SK-N-SH treated with all-trans-retinoic acid at 6 μM for 48 hours (cell line): Measurements from ENCODE around the gene MARCHF9.

Experiments
- ATAC-seq: fragments of 200-7000 bp; cut with Tn5 transposase; 3 replicates; pipeline ENCODE4 v1.9.1; 2020; ENCODE audit warnings: mild to moderate bottlenecking, moderate library complexity
- BACH2 ChIP-seq: fragments of 250-450 bp; sonication (Bioruptor Pico); IDR thresholded peaks from 2 replicates; pipeline ENCODE4 v1.9.0; 2021; ENCODE audit warnings: mild to moderate bottlenecking, borderline replicate concordance
- CREB5 ChIP-seq: fragments of 250-450 bp; sonication (Bioruptor Pico); IDR thresholded peaks from 2 replicates; pipeline ENCODE4 v1.5.1; 2020; ENCODE audit warnings: low read depth, mild to moderate bottlenecking, moderate library complexity
- CSDC2 ChIP-seq: fragments of 250-450 bp; sonication (Bioruptor Pico); IDR thresholded peaks from 2 replicates; pipeline ENCODE4 v1.5.0; 2020; ENCODE audit warnings: mild to moderate bottlenecking, moderate library complexity
- CSRNP3 ChIP-seq: fragments of 250-450 bp; sonication (Bioruptor Pico); IDR thresholded peaks from 2 replicates; pipeline ENCODE4 v1.5.1; 2021; ENCODE audit warnings: mild to moderate bottlenecking, moderate library complexity
- ESRRG ChIP-seq: fragments of 250-450 bp; sonication (Bioruptor Pico); IDR thresholded peaks from 2 replicates; pipeline ENCODE4 v1.6.1; 2021; ENCODE audit warnings: mild to moderate bottlenecking
- GLIS3 ChIP-seq: fragments of 250-450 bp; sonication (Bioruptor Pico); IDR thresholded peaks from 2 replicates; pipeline ENCODE4 v1.5.0; 2020; ENCODE audit warnings: mild to moderate bottlenecking, moderate library complexity
- ISL1 ChIP-seq: fragments of 250-450 bp; sonication (Bioruptor Pico); IDR thresholded peaks from 2 replicates; pipeline ENCODE4 v2.1.2; 2022; ENCODE audit warnings: mild to moderate bottlenecking, moderate library complexity
- OSR1 ChIP-seq: fragments of 250-450 bp; sonication (Bioruptor Pico); IDR thresholded peaks from 2 replicates; pipeline ENCODE4 v1.8.0; 2022; ENCODE audit warnings: moderate library complexity, mild to moderate bottlenecking, inconsistent platforms
- PPARA ChIP-seq: fragments of 250-450 bp; sonication (Bioruptor Pico); IDR thresholded peaks from 2 replicates; pipeline ENCODE4 v1.5.0; 2020; ENCODE audit warnings: mild to moderate bottlenecking, borderline replicate concordance
- RARB ChIP-seq: fragments of 250-450 bp; sonication (Bioruptor Pico); IDR thresholded peaks from 2 replicates; pipeline ENCODE4 v1.8.0; 2021; ENCODE audit warnings: mild to moderate bottlenecking, moderate library complexity
- TCF4 ChIP-seq: fragments of 250-450 bp; sonication (Bioruptor Pico); IDR thresholded peaks from 2 replicates; pipeline ENCODE4 v1.8.0; 2021; ENCODE audit warnings: mild to moderate bottlenecking, moderate library complexity, borderline replicate concordance
- ZC3H10 ChIP-seq: fragments of 250-450 bp; sonication (Bioruptor Pico); IDR thresholded peaks from 2 replicates; pipeline ENCODE4 v1.5.1; 2021; ENCODE audit warnings: mild to moderate bottlenecking, moderate library complexity
- ZFP30 ChIP-seq: fragments of 450-650 bp; formaldehyde crosslinking; IDR thresholded peaks from 2 replicates; pipeline ENCODE4 v1.5.0; 2022; ENCODE audit warnings: mild to moderate bottlenecking, moderate library complexity
- ZNF565 ChIP-seq: fragments of 450-650 bp; formaldehyde crosslinking; conservative IDR thresholded peaks from 2 replicates; pipeline ENCODE4 v1.5.0; 2020; ENCODE audit warnings: low read depth, mild to moderate bottlenecking, moderate library complexity
- ZNF70 ChIP-seq: fragments of 450-650 bp; formaldehyde crosslinking; IDR thresholded peaks from 2 replicates; pipeline ENCODE4 v1.5.0; 2020; ENCODE audit warnings: mild to moderate bottlenecking, moderate library complexity
- ZNF8 ChIP-seq: fragments of 450-650 bp; formaldehyde crosslinking; IDR thresholded peaks from 2 replicates; pipeline ENCODE4 v1.5.0; 2020; ENCODE audit warnings: mild to moderate bottlenecking, moderate library complexity
- TF ChIP-seq, protein P1 (sequence below): fragments of 250-450 bp; sonication (Bioruptor Pico); IDR thresholded peaks from 2 replicates; pipeline ENCODE4 v1.8.0; 2021; ENCODE audit warnings: low read depth, mild to moderate bottlenecking, moderate library complexity, borderline replicate concordance
- TF ChIP-seq, protein P2 (sequence below): fragments of 250-450 bp; sonication (Bioruptor Pico); IDR thresholded peaks from 2 replicates; pipeline ENCODE4 v1.5.0; 2020; ENCODE audit warnings: mild to moderate bottlenecking, moderate library complexity

MARCHF9 gene

DNA sequence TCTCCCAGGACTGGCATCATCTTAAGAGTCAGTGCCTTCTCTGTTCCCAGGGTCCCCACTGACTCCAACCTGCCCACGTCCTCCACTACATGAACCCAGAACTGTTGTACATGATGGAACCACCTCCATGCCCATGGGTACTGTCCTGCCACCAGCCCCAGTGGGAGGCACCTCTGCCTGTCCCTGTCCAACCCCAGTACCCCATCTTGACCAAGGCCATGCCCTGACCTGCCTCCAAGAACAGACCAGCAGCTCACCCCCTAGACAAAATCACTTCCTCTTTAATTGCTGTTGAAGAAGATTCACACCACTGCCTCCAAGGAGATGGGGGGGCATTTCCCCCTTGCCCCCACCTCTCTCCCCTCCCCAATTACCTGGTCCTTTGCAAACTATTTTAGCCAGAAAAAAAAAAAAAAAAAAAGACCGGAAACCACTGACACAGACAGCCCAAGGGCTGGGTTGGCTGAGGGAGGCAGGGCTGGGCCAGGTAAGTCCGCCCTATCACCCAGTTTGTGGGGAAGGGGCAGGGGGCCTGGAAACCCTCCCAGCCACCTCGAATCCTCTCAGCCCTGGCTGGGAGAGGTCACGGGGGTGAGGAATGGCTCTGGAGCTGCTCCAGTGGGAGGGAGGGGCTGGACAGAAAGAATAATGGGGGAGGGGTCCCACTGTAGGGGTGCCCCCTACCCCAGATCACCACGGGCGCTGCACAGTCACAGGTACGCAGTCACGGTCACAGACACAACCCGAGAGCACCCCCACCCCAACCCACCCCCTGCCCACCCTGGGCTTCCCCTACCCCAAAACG is 29.8 kb upstream of the MARCHF9 start (continued):
- TF ChIP-seq, protein P1, sequence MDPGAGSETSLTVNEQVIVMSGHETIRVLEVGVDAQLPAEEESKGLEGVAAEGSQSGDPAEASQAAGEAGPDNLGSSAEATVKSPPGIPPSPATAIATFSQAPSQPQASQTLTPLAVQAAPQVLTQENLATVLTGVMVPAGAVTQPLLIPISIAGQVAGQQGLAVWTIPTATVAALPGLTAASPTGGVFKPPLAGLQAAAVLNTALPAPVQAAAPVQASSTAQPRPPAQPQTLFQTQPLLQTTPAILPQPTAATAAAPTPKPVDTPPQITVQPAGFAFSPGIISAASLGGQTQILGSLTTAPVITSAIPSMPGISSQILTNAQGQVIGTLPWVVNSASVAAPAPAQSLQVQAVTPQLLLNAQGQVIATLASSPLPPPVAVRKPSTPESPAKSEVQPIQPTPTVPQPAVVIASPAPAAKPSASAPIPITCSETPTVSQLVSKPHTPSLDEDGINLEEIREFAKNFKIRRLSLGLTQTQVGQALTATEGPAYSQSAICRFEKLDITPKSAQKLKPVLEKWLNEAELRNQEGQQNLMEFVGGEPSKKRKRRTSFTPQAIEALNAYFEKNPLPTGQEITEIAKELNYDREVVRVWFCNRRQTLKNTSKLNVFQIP, result no peak
- no peak for TF ChIP-seq ZNF565 (CRISPR knock-in tag)
- no peak for TF ChIP-seq TCF4 (CRISPR knock-in tag)
- no peak for TF ChIP-seq GLIS3

DNA sequence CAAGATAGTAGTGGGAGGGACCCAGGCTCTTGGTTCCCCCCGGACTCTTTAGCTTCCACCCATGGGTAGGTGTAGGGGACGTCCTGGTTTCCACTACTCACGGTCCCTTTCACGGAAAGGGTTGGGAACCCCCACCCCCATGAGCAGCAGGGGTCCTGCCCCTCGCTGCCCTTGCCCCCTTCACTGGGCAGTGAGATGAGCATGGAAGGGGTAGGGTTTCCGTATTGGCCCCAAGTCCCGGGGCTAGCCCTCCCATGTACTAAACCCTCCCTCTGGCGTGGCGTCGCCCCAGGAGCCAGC is 29.1 kb upstream of the MARCHF9 start:
- ATAC-seq, result no peak
- TF ChIP-seq ZC3H10 (CRISPR knock-in tag) (no peak), TCF4 (CRISPR knock-in tag) (no peak), ESRRG (CRISPR knock-in tag) (no peak), ISL1 (CRISPR knock-in tag) (no peak), RARB (CRISPR knock-in tag) (no peak), BACH2 (CRISPR knock-in tag) (no peak), ZNF70 (CRISPR knock-in tag) (no peak), ZNF8 (CRISPR knock-in tag) (no peak), OSR1 (CRISPR knock-in tag) (no peak)
- TF ChIP-seq, protein P2, sequence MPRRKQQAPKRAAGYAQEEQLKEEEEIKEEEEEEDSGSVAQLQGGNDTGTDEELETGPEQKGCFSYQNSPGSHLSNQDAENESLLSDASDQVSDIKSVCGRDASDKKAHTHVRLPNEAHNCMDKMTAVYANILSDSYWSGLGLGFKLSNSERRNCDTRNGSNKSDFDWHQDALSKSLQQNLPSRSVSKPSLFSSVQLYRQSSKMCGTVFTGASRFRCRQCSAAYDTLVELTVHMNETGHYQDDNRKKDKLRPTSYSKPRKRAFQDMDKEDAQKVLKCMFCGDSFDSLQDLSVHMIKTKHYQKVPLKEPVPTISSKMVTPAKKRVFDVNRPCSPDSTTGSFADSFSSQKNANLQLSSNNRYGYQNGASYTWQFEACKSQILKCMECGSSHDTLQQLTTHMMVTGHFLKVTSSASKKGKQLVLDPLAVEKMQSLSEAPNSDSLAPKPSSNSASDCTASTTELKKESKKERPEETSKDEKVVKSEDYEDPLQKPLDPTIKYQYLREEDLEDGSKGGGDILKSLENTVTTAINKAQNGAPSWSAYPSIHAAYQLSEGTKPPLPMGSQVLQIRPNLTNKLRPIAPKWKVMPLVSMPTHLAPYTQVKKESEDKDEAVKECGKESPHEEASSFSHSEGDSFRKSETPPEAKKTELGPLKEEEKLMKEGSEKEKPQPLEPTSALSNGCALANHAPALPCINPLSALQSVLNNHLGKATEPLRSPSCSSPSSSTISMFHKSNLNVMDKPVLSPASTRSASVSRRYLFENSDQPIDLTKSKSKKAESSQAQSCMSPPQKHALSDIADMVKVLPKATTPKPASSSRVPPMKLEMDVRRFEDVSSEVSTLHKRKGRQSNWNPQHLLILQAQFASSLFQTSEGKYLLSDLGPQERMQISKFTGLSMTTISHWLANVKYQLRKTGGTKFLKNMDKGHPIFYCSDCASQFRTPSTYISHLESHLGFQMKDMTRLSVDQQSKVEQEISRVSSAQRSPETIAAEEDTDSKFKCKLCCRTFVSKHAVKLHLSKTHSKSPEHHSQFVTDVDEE (CRISPR knock-in tag), result no peak

- TF ChIP-seq ZFP30 (CRISPR knock-in tag), result no peak
- no peak for TF ChIP-seq CSRNP3
- TF ChIP-seq OSR1 (CRISPR knock-in tag), result no peak
- no peak for TF ChIP-seq ESRRG (CRISPR knock-in tag)
- TF ChIP-seq, all 23 proteins: peak for 0
- peak; percentile 96 for ATAC-seq
Measured at GRCh38 chr12:57726151-57726883, 28.6 kb upstream of the MARCHF9 start.

GRCh38 chr12:57726884-57727757 is 27.8 kb upstream of the MARCHF9 start:
- ATAC-seq, result no peak
- no peak for TF ChIP-seq CREB5
- no peak for TF ChIP-seq RARB (CRISPR knock-in tag)
- TF ChIP-seq ZFP30 (CRISPR knock-in tag), result no peak
- no peak for TF ChIP-seq GLIS3
- TF ChIP-seq ZNF8 (CRISPR knock-in tag), result no peak
- TF ChIP-seq CSDC2, result no peak
- TF ChIP-seq ESRRG (CRISPR knock-in tag), result no peak
- TF ChIP-seq PPARA, result no peak
- no peak for TF ChIP-seq ZNF565 (CRISPR knock-in tag)
